H1 (cell line): ENCODE data around the gene DIRAS2. TPM values are rescaled to one million over a fixed set of nuclear protein-coding genes. Genes with fewer than 3 reads are reported as not detected.

Source experiments
- CTCF ChIA-PET: fragments of 300-600 bp; sonication (Branson Sonifier 250); formaldehyde crosslinking; loops from one replicate; lab custom pipeline; 2021; ENCODE audit not compliant: partially characterized antibody; lab: Charles Lee
- POLR2A ChIA-PET: fragments of 300-600 bp; sonication (Branson Sonifier 250); formaldehyde crosslinking; loops from one replicate; lab custom pipeline; 2021; ENCODE audit warnings: inconsistent platforms; ENCODE audit not compliant: partially characterized antibody; lab: Charles Lee
- DNase-seq, 2 experiments: peaks; one replicate each; pipeline versions ENCODE4 v3.0.0 to v3.0.0-alpha.2; 2010 to 2022; ENCODE audit warnings: low spot score in 2 of 2, low read depth in 1 of 2, mixed read lengths in 1 of 2
- FAIRE-seq: peaks from 2 replicates; lab custom pipeline; 2011; peaks lifted over from hg19 to GRCh38; lab: Jason Lieb, UNC
- H2AFZ ChIP-seq: 2 replicates; pipeline ENCODE4 v1.8.1; 2012; ENCODE audit warnings: low read length, inconsistent platforms
- H2AK5ac ChIP-seq: 2 replicates; pipeline ENCODE4 v1.6.1; 2013; ENCODE audit warnings: low read depth, low read length
- H2BK120ac ChIP-seq: replicated peaks from 2 replicates; pipeline ENCODE3; 2013; ENCODE audit warnings: low read depth, low read length, inconsistent platforms
- H2BK12ac ChIP-seq: 2 replicates; pipeline ENCODE4 v1.6.1; 2013; ENCODE audit warnings: low read depth, low read length
- H2BK15ac ChIP-seq: 2 replicates; pipeline ENCODE4 v1.6.1; 2013; ENCODE audit warnings: low read length
- H2BK20ac ChIP-seq: 2 replicates; pipeline ENCODE4 v1.6.1; 2013; ENCODE audit warnings: low read length
- H2BK5ac ChIP-seq: 2 replicates; pipeline ENCODE4 v1.6.1; 2013; ENCODE audit warnings: low read depth, low read length
- H3K14ac ChIP-seq: 2 replicates; pipeline ENCODE4 v1.6.1; 2013; ENCODE audit warnings: inconsistent platforms; ENCODE audit not compliant: insufficient read length
- H3K18ac ChIP-seq: 2 replicates; pipeline ENCODE4 v1.6.1; 2013; ENCODE audit warnings: low read length; ENCODE audit errors: extremely low read depth
- H3K23ac ChIP-seq: 2 replicates; pipeline ENCODE4 v1.6.1; 2013; ENCODE audit warnings: inconsistent platforms; ENCODE audit not compliant: insufficient read length
- H3K23me2 ChIP-seq: 2 replicates; pipeline ENCODE4 v1.6.1; 2013; ENCODE audit warnings: low read depth, low read length
- H3K27ac ChIP-seq: 2 replicates; pipeline ENCODE4 v1.6.1; 2011; ENCODE audit warnings: low read depth, low read length, inconsistent platforms
- H3K27me3 ChIP-seq, 4 experiments: replicated peaks in 1 of 4; 1 replicate in 1 of 4; 2 replicates in 3 of 4; pipeline versions ENCODE4 v1.6.1 to v1.8.1; 2011 to 2013; ENCODE audit warnings: low read length in 3 of 4, mild to moderate bottlenecking in 3 of 4, inconsistent platforms in 2 of 4, mixed read lengths in 2 of 4, moderate library complexity in 1 of 4; ENCODE audit not compliant: control insufficient read depth in 3 of 4, insufficient read depth in 3 of 4; ENCODE audit errors: extremely low read depth in 1 of 4
- H3K36me3 ChIP-seq, 4 experiments: 2 replicates each; pipeline versions ENCODE4 v1.6.1 to v1.8.1; 2011 to 2013; ENCODE audit warnings: mild to moderate bottlenecking in 4 of 4, low read length in 3 of 4, moderate library complexity in 2 of 4, control low read depth in 1 of 4, inconsistent platforms in 1 of 4; ENCODE audit not compliant: insufficient read depth in 4 of 4, control insufficient read depth in 2 of 4
- H3K4ac ChIP-seq: replicated peaks from 2 replicates; pipeline ENCODE3; 2013; ENCODE audit warnings: low read length, low read depth, mixed read lengths, inconsistent platforms; ENCODE audit not compliant: insufficient read length
- H3K4me1 ChIP-seq, 4 experiments: replicated peaks in 1 of 4; 1 replicate in 1 of 4; 2 replicates in 3 of 4; pipeline versions ENCODE4 v1.6.1 to v1.8.1; 2011 to 2013; ENCODE audit warnings: low read length in 3 of 4, inconsistent platforms in 2 of 4, mixed read lengths in 1 of 4; ENCODE audit not compliant: insufficient read depth in 4 of 4, control insufficient read depth in 3 of 4
- H3K4me2 ChIP-seq, 2 experiments: 2 replicates each; pipeline versions ENCODE4 v1.6.1 to v1.8.1; 2011 to 2013; ENCODE audit warnings: low read depth in 2 of 2, low read length in 2 of 2, control low read depth in 1 of 2, inconsistent platforms in 1 of 2, mild to moderate bottlenecking in 1 of 2; ENCODE audit not compliant: insufficient read depth in 1 of 2
- H3K4me3 ChIP-seq, 4 experiments: fragments of 200-600, 300-600 bp in 1 of 4; sonication (generic), shearing (Covaris generic), sonication (Bioruptor Twin) in 1 of 4; 2 replicates each; pipeline versions ENCODE4 v1.5.1 to v1.8.1; 2011 to 2016; ENCODE audit warnings: low read length in 4 of 4, low read depth in 3 of 4, control low read depth in 2 of 4, inconsistent platforms in 2 of 4, mild to moderate bottlenecking in 2 of 4, mixed read lengths in 1 of 4, moderate library complexity in 1 of 4; ENCODE audit not compliant: insufficient read depth in 2 of 4; ENCODE audit errors: extremely low read depth in 1 of 4
- H3K56ac ChIP-seq: replicated peaks from 2 replicates; pipeline ENCODE3; 2013; ENCODE audit warnings: low read depth, mild to moderate bottlenecking, mixed read lengths, low read length, inconsistent platforms; ENCODE audit not compliant: insufficient read length
- H3K79me1 ChIP-seq: 2 replicates; pipeline ENCODE4 v1.6.1; 2013; ENCODE audit warnings: low read depth, low read length, control low read depth
- H3K79me2 ChIP-seq, 2 experiments: 2 replicates each; pipeline versions ENCODE4 v1.6.1 to v1.8.1; 2012 to 2013; ENCODE audit warnings: low read length in 2 of 2, mild to moderate bottlenecking in 2 of 2, inconsistent platforms in 1 of 2; ENCODE audit not compliant: insufficient read depth in 2 of 2, control insufficient read depth in 1 of 2
- H3K9ac ChIP-seq, 4 experiments: replicated peaks in 1 of 4; 1 replicate in 1 of 4; 2 replicates in 3 of 4; pipeline versions ENCODE4 v1.6.1 to v1.8.1; 2011 to 2013; ENCODE audit warnings: low read depth in 3 of 4, low read length in 3 of 4, control low read depth in 2 of 4, mild to moderate bottlenecking in 2 of 4, moderate library complexity in 2 of 4, inconsistent platforms in 1 of 4; ENCODE audit errors: extremely low read depth in 1 of 4
- H3K9me3 ChIP-seq, 2 experiments: 2 replicates each; pipeline versions ENCODE4 v1.6.1 to v1.8.1; 2012 to 2013; ENCODE audit warnings: mild to moderate bottlenecking in 2 of 2, moderate library complexity in 2 of 2, control low read depth in 1 of 2, inconsistent platforms in 1 of 2, low read depth in 1 of 2, low read length in 1 of 2, mixed read lengths in 1 of 2; ENCODE audit not compliant: insufficient read depth in 2 of 2
- H4K20me1 ChIP-seq, 2 experiments: replicated peaks in 1 of 2; 2 replicates each; pipeline versions ENCODE3 to v1.8.1; 2011 to 2013; ENCODE audit warnings: inconsistent platforms in 2 of 2, low read length in 2 of 2, mild to moderate bottlenecking in 1 of 2; ENCODE audit not compliant: insufficient read depth in 2 of 2, control insufficient read depth in 1 of 2
- H4K5ac ChIP-seq: 2 replicates; pipeline ENCODE4 v1.6.1; 2013; ENCODE audit warnings: low read length, low read depth, mixed read lengths, inconsistent platforms; ENCODE audit not compliant: insufficient read length
- H4K8ac ChIP-seq: 2 replicates; pipeline ENCODE4 v1.8.0; 2013; ENCODE audit warnings: mild to moderate bottlenecking, moderate library complexity, low read length, inconsistent platforms; ENCODE audit not compliant: insufficient read depth; ENCODE audit errors: extremely low read depth
- H4K91ac ChIP-seq: replicated peaks from 2 replicates; pipeline ENCODE3; 2013; ENCODE audit warnings: low read length, mixed read lengths, inconsistent platforms; ENCODE audit not compliant: insufficient read length
- CEBPB ChIP-seq: IDR thresholded peaks from 2 replicates; pipeline ENCODE4 v1.6.1; 2012; ENCODE audit warnings: low read depth, low read length
- CHD2 ChIP-seq: IDR thresholded peaks from 2 replicates; pipeline ENCODE4 v1.6.1; 2012; ENCODE audit warnings: low read length, improper control_type of control experiment
- E2F6 ChIP-seq: IDR thresholded peaks from 2 replicates; pipeline ENCODE4 v1.6.1; 2012; ENCODE audit warnings: inconsistent platforms
- EZH2 ChIP-seq: fragments of 200-600 bp; sonication (generic); IDR thresholded peaks from 2 replicates; pipeline ENCODE4 v1.7.1; 2012; ENCODE audit warnings: low read depth, mild to moderate bottlenecking, moderate library complexity, low read length, inconsistent platforms; ENCODE audit not compliant: severe bottlenecking
- HDAC2 ChIP-seq, 2 experiments: fragments of 300-600 bp in 1 of 2; sonication (generic) in 1 of 2; IDR thresholded peaks; 2 replicates each; pipeline ENCODE4 v1.6.1; 2011 to 2012; ENCODE audit warnings: low read depth in 2 of 2, low read length in 2 of 2, mild to moderate bottlenecking in 2 of 2, moderate library complexity in 2 of 2, borderline replicate concordance in 1 of 2, inconsistent platforms in 1 of 2
- JUN ChIP-seq: IDR thresholded peaks from 2 replicates; pipeline ENCODE4 v1.6.1; 2011; ENCODE audit warnings: low read depth, mild to moderate bottlenecking, improper control_type of control experiment, low read length
- JUND ChIP-seq: IDR thresholded peaks from 2 replicates; pipeline ENCODE4 v1.6.1; 2011; ENCODE audit warnings: mild to moderate bottlenecking, improper control_type of control experiment, low read length
- KDM1A ChIP-seq: fragments of 200-600, 300-600 bp; sonication (generic); IDR thresholded peaks from 2 replicates; pipeline ENCODE4 v1.7.1; 2016; ENCODE audit warnings: mild to moderate bottlenecking, low read length, borderline replicate concordance
- MAFK ChIP-seq: IDR thresholded peaks from 2 replicates; pipeline ENCODE4 v1.6.1; 2012; ENCODE audit warnings: low read depth, mild to moderate bottlenecking, improper control_type of control experiment, low read length
- NRF1 ChIP-seq: IDR thresholded peaks from 2 replicates; pipeline ENCODE4 v1.6.1; 2011; ENCODE audit warnings: mild to moderate bottlenecking, low read depth, low read length, improper control_type of control experiment
- RNF2 ChIP-seq: fragments of 200-900, 300-1000 bp; sonication (generic); IDR thresholded peaks from 2 replicates; pipeline ENCODE4 v1.7.1; 2016; ENCODE audit warnings: borderline replicate concordance, low read depth, mild to moderate bottlenecking, antibody characterized with exemption, low read length; ENCODE audit not compliant: poor library complexity, severe bottlenecking; ENCODE audit errors: missing control alignments
- SIN3A ChIP-seq, 2 experiments: IDR thresholded peaks in 1 of 2; conservative IDR thresholded peaks in 1 of 2; 2 replicates each; pipeline ENCODE4 v1.6.1; 2011 to 2012; ENCODE audit warnings: low read length in 2 of 2, improper control_type of control experiment in 1 of 2, low read depth in 1 of 2, mild to moderate bottlenecking in 1 of 2
- SP1 ChIP-seq: IDR thresholded peaks from 2 replicates; pipeline ENCODE4 v1.6.1; 2011; ENCODE audit warnings: low read depth, low read length
- SRF ChIP-seq: IDR thresholded peaks from 2 replicates; pipeline ENCODE4 v1.6.1; 2011; ENCODE audit warnings: mild to moderate bottlenecking, low read depth, low read length, moderate library complexity
- WGBS, 2 experiments: shearing (Covaris generic) in 1 of 2; methylation state at CpG; one replicate each; pipeline versions ENCODE4 v1.1.6 to v1.1.7; 2013 to 2015; ENCODE audit warnings: low lambda C conversion rate in 2 of 2, mixed read lengths in 2 of 2, inconsistent platforms in 1 of 2, low coverage in 1 of 2, missing lambda C conversion rate in 1 of 2; ENCODE audit not compliant: insufficient replicate concordance in 2 of 2, insufficient coverage in 1 of 2, insufficient read length in 1 of 2; ENCODE audit errors: extremely low coverage in 1 of 2, missing lambda C conversion rate in 1 of 2; 5-methylcytosine and 5-hydroxymethylcytosine counted together
- polyA plus RNA-seq, 7 experiments: library from polyadenylated mRNA; depleted of rRNA in 3 of 7; stranded (reverse) in 5 of 7; unstranded in 2 of 7; fragments of >200 nt in 5 of 7; fragments of 200-250 nt in 2 of 7; gene quantifications; 1 replicate in 5 of 7; 2 replicates in 1 of 7; 4 replicates in 1 of 7; pipeline versions ENCODE4 v1.2.1 to v1.2.3, GENCODE V29; 2011 to 2013; ENCODE audit warnings: missing spikeins in 2 of 7, mixed read lengths in 2 of 7
- total RNA-seq: library from RNA; stranded (reverse); fragmentation: NEBNext Ultra II Directional; extraction: Animal tissue kit (Norgen Biotek cat#: 25700); gene quantifications from 2 replicates; pipeline ENCODE4 v1.2.1, GENCODE V29; 2021

The DIRAS2 gene
- total and polyA plus RNA-seq, 2 of the 8 experiments (the other 6 are each of a cell fraction or from before 2014, with no cell fraction given): 0.06 to 0.15 TPM

- no peaks in the 10 kb centered on the region for H3K79me1 ChIP-seq
- ChIA-PET CTCF (no interaction called here), POLR2A (no interaction called here)
- no peaks in the 10 kb centered on the region for H3K9me3 ChIP-seq
- H2BK20ac ChIP-seq: no peak overlapping the region
- H3K79me2 ChIP-seq: no peaks in the 10 kb centered on the region
- no peaks in the 10 kb centered on the region for H3K27me3 ChIP-seq
- H3K14ac ChIP-seq: no peak overlapping the region
- no peak overlapping the region for H4K5ac ChIP-seq
- no peak overlapping the region for H3K23ac ChIP-seq
- H4K8ac ChIP-seq: no peak overlapping the region
- no peaks in the 10 kb centered on the region; a peak in 3 of 7 replicates for H3K4me1 ChIP-seq
- H3K4me3 ChIP-seq: no peak overlapping the region
- no peak overlapping the region for H2BK5ac ChIP-seq
- H4K20me1 ChIP-seq: no peaks in the 10 kb centered on the region
- no peak overlapping the region for H2AK5ac ChIP-seq
- no peak overlapping the region for H3K56ac ChIP-seq
- H3K4ac ChIP-seq: no peak overlapping the region
- H4K91ac ChIP-seq: no peak overlapping the region
- no peaks in the 10 kb centered on the region for H3K23me2 ChIP-seq
- no peak overlapping the region for H2BK120ac ChIP-seq
- no peak overlapping the region for H3K18ac ChIP-seq
- H3K4me2 ChIP-seq: no peak overlapping the region
- no peak overlapping the region for H2BK15ac ChIP-seq
- no peak overlapping the region for H3K27ac ChIP-seq
- no peak overlapping the region for H2BK12ac ChIP-seq
- no peaks in the 10 kb centered on the region for H3K36me3 ChIP-seq
- H2AFZ ChIP-seq: no peak overlapping the region
- no peak for DNase-seq
- H3K9ac ChIP-seq: no peak overlapping the region
- 89% methylated on average over 2 of the region's 2 CpGs; no CpG with 5 or more reads in 1 of the 2 experiments for WGBS, 2 experiments
- FAIRE-seq: no peak
- TF ChIP-seq E2F6 (no peak), CEBPB (no peak), KDM1A (no peak), SIN3A (conservative IDR thresholded peaks at IDR 0.05 in 1 of 2, IDR thresholded peaks at IDR 0.05 in 1 of 2; ENCODE audit: low read depth in 1 of 2, low read length in 2 of 2) (no peak), SRF (no peak), MAFK (no peak), SP1 (no peak), HDAC2 (IDR thresholded peaks at IDR 0.05; ENCODE audit: borderline replicate concordance in 1 of 2, low read depth in 2 of 2, low read length in 2 of 2) (no peak), CHD2 (no peak), JUN (no peak), JUND (no peak), EZH2 (no peak), RNF2 (no peak), NRF1 (no peak)
Measured at GRCh38 chr9:90579181-90579580, 63.4 kb downstream of the DIRAS2 start.
